ENCODE measurements around the gene KRT74. TPM values are rescaled to one million over a fixed set of nuclear protein-coding genes. Genes with fewer than 3 reads are reported as not detected.

The KRT74 gene
- total and polyA plus RNA-seq, 2 donors from 2014 or later, result not detected

DNA sequence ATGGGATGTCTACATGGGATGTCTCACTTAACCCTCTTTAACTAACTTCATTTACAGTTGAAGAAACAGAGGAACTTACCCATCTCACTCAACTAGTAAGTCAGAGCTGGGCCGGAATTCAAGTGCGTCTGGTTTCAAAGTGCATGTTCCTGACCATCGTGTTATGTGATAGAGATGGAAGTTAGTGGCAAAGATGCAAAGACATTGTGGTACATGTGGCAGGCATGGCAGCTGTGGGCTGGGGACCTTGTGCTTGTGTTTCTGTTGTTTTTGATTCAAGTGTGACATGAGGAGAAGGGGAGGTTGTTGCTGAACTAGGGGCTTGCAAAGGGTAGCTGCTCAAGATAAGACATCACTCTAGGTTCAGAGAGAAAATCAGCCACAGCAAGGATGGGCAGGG, 2.3 kb upstream of the KRT74 start:
- Histone ChIP-seq H3K27ac (ENCODE audit: low read depth in 2 of 2, low read length in 2 of 2) (no peak overlapping the region), H3K9me3 (ENCODE audit: control insufficient read depth in 2 of 3, insufficient read depth in 1 of 3, low read length in 3 of 3) (no peaks in the 10 kb centered on the region), H3K36me3 (ENCODE audit: control insufficient read depth in 2 of 3, insufficient read depth in 3 of 3, low read length in 3 of 3) (no peaks in the 10 kb centered on the region), H3K4me1 (ENCODE audit: control insufficient read depth in 2 of 3, insufficient read depth in 2 of 3, low read depth in 1 of 3, low read length in 3 of 3) (no peaks in the 10 kb centered on the region), H3K4me3 (ENCODE audit: low read length in 3 of 3) (no peak overlapping the region), H3K27me3 (ENCODE audit: control insufficient read depth, insufficient read depth, low read length) (no peaks in the 10 kb centered on the region), H3K9ac (ENCODE audit: low read length in 3 of 3) (no peak overlapping the region)
- intact Hi-C loops (cut with DNase I), result no loop called here
- TF ChIP-seq, protein P1, sequence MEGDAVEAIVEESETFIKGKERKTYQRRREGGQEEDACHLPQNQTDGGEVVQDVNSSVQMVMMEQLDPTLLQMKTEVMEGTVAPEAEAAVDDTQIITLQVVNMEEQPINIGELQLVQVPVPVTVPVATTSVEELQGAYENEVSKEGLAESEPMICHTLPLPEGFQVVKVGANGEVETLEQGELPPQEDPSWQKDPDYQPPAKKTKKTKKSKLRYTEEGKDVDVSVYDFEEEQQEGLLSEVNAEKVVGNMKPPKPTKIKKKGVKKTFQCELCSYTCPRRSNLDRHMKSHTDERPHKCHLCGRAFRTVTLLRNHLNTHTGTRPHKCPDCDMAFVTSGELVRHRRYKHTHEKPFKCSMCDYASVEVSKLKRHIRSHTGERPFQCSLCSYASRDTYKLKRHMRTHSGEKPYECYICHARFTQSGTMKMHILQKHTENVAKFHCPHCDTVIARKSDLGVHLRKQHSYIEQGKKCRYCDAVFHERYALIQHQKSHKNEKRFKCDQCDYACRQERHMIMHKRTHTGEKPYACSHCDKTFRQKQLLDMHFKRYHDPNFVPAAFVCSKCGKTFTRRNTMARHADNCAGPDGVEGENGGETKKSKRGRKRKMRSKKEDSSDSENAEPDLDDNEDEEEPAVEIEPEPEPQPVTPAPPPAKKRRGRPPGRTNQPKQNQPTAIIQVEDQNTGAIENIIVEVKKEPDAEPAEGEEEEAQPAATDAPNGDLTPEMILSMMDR (IDR thresholded peaks at IDR 0.05; ENCODE audit: borderline replicate concordance, extremely low read depth, insufficient read depth), result no peak
- FAIRE-seq (no peak), DNase-seq (no peak)

DNA sequence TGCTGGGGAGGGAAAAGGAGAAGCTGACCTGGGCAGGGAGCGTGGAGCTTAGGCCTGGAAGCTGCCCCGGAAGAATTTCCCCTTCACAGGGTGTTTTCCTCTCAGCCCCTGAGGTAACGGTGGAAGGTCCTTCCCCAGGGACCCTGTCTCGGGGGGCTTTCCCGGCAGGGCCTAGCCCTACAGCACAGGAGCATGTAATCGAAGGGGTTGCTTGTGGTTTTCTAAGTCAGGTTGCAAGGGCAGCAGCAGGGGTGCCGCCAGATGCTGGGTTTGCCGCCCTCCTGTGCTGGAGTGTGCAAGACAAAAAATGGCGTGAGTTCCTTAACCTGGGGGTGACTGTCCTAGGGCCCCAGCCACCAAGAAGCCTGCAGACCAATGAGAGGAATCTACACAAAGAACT, 1.6 kb upstream of the KRT74 start:
- H3K4me3 ChIP-seq (ENCODE audit: low read length in 3 of 3), result no peak overlapping the region
- no peaks in the 10 kb centered on the region for H3K27me3 ChIP-seq (ENCODE audit: control insufficient read depth, insufficient read depth, low read length)
- H3K9ac ChIP-seq (ENCODE audit: low read length in 3 of 3), result no peak overlapping the region
- H3K9me3 ChIP-seq (ENCODE audit: control insufficient read depth in 2 of 3, insufficient read depth in 1 of 3, low read length in 3 of 3), result no peaks in the 10 kb centered on the region
- DNase-seq (no peak), FAIRE-seq (no peak)
- TF ChIP-seq, protein P1 (IDR thresholded peaks at IDR 0.05; ENCODE audit: borderline replicate concordance, extremely low read depth, insufficient read depth), result no peak
- H3K4me1 ChIP-seq (ENCODE audit: control insufficient read depth in 2 of 3, insufficient read depth in 2 of 3, low read depth in 1 of 3, low read length in 3 of 3), result no peaks in the 10 kb centered on the region
- H3K36me3 ChIP-seq (ENCODE audit: control insufficient read depth in 2 of 3, insufficient read depth in 3 of 3, low read length in 3 of 3), result no peaks in the 10 kb centered on the region
- intact Hi-C loops (cut with DNase I), result no loop called here
- no peak overlapping the region for H3K27ac ChIP-seq (ENCODE audit: low read depth in 2 of 2, low read length in 2 of 2)

DNA sequence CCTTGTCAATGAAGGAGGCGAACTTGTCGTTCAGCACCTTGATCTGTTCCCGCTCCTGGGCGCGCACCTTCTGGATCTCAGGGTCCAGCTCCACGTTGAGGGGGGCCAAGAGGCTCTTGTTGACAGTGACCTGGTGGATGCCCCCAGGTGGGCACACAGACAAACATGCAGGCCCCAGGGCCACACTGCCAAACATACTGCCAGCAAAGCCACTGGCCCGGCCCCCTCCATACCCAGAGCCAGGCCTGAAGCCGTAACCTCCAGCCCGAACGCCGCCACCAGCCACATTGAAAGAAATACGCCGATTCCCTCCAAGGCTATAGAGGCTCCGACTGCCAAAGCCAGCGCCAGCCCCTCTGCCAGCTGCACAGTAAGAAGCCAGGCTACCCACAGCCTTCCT, 337 bp downstream of the KRT74 start:
- TF ChIP-seq, protein P1 (IDR thresholded peaks at IDR 0.05; ENCODE audit: borderline replicate concordance, extremely low read depth, insufficient read depth), result no peak
- Histone ChIP-seq H3K4me3 (ENCODE audit: low read length in 3 of 3) (no peak overlapping the region), H3K9me3 (ENCODE audit: control insufficient read depth in 2 of 3, insufficient read depth in 1 of 3, low read length in 3 of 3) (no peaks in the 10 kb centered on the region), H3K9ac (ENCODE audit: low read length in 3 of 3) (no peak overlapping the region), H3K36me3 (ENCODE audit: control insufficient read depth in 2 of 3, insufficient read depth in 3 of 3, low read length in 3 of 3) (no peaks in the 10 kb centered on the region), H3K27me3 (ENCODE audit: control insufficient read depth, insufficient read depth, low read length) (no peaks in the 10 kb centered on the region), H3K4me1 (ENCODE audit: control insufficient read depth in 2 of 3, insufficient read depth in 2 of 3, low read depth in 1 of 3, low read length in 3 of 3) (no peaks in the 10 kb centered on the region), H3K27ac (ENCODE audit: low read depth in 2 of 2, low read length in 2 of 2) (no peak overlapping the region)
- intact Hi-C loops (cut with DNase I), result no loop called here
- FAIRE-seq (no peak), DNase-seq (peak in 1 of 5 donors; percentile 57)

DNA sequence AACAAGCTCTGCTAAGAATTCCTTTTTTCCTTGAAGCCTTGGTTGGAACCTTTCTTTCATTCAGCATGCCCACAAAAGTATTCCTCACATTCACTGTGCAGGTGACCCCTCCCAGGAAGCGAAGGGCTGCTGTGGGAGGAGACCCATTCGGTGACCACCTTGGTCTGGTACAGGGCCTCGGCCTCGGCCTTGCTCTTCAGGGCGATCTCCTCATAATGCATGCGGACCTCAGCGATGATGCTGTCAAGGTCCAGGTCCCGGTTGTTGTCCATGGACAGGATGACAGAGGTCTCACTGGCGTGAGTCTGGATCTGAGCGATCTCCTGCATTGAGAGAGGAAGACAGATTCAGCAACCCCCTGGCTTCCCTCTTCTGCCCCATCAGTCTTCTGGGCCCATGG, 3.1 kb downstream of the KRT74 start:
- Histone ChIP-seq H3K4me1 (ENCODE audit: control insufficient read depth in 2 of 3, insufficient read depth in 2 of 3, low read depth in 1 of 3, low read length in 3 of 3) (no peaks in the 10 kb centered on the region), H3K27me3 (ENCODE audit: control insufficient read depth, insufficient read depth, low read length) (no peaks in the 10 kb centered on the region), H3K27ac (ENCODE audit: low read depth in 2 of 2, low read length in 2 of 2) (no peak overlapping the region), H3K9ac (ENCODE audit: low read length in 3 of 3) (no peak overlapping the region), H3K9me3 (ENCODE audit: control insufficient read depth in 2 of 3, insufficient read depth in 1 of 3, low read length in 3 of 3) (no peaks in the 10 kb centered on the region), H3K4me3 (ENCODE audit: low read length in 3 of 3) (no peak overlapping the region), H3K36me3 (ENCODE audit: control insufficient read depth in 2 of 3, insufficient read depth in 3 of 3, low read length in 3 of 3) (no peaks in the 10 kb centered on the region)
- intact Hi-C loops (cut with DNase I), result no loop called here
- TF ChIP-seq, protein P1 (IDR thresholded peaks at IDR 0.05; ENCODE audit: borderline replicate concordance, extremely low read depth, insufficient read depth), result no peak
- DNase-seq (no peak), FAIRE-seq (no peak)
